ENCODE measurements around the gene ARID3C.
A peak's percentile ranks its signal among the peaks of the same experiment; 100 is the strongest.
"Not testable (repeated sequence)": the region's sequence is repeated elsewhere in the genome, so short reads cannot be mapped to it uniquely, and the experiment has no call there.

ARID3C gene

DNA sequence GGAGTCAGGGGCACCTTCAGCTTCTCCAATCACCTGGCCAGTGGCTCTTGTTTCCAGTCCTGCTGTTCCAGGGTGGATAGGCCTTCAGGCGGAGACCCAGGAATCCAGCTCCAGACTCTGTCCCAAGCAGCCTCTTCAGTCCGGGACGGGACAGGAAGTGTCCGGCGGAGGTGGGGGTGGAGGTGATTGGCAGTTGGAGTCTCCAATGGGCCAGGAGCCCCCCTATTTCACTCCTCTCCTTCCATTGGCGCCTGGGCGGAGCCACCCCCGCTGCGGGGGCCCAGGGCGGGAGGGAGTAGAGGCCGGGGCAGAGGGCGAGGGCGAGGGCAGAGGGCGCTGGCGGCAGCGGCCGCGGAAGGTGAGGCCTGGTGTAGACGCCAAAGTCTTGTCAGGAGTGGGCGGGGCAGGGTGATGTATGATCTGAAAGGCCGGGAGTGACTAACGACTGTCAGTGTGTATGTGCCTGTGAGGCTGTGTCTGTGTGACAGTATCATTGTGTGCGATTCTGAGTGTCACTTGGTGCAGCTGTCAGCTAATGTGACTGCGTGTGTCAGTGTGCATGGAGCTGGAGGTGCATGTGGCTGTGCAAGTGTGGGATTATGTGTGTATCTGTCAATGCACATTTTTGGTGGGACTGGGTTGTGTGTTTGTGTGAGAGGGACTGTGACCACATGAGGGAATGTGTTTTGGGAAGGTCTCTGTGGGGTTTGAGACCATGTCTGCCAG, 23.2 kb upstream of the ARID3C start, which contains the start of gene IL11RA:
IL11RA (plus strand) TSS at position 310 of the 726 bp plus-strand sequence. CDS start 3,033 bp downstream, outside the sequence.
- DNase-seq: peak; percentile 90

DNA sequence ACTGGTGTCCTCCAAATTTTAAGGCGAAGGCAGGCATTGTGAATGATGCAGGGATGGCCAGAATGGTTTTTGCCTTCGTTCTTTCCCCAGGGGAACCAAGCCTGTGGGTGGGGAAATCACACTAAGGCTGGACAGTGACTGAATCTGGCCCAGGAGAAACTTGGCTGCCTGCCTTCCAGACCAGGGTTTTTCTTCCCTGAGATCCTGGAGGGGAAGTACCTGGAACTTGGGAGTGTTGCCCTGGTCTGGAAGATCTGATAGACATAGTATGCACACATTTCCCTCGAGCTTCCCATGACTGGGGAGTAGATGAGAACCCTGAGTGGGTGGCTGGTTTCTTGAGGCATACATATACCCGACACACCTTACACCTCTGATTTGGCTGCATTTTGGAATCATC, 22.5 kb upstream of the ARID3C start:
- DNase-seq: no peak

DNA sequence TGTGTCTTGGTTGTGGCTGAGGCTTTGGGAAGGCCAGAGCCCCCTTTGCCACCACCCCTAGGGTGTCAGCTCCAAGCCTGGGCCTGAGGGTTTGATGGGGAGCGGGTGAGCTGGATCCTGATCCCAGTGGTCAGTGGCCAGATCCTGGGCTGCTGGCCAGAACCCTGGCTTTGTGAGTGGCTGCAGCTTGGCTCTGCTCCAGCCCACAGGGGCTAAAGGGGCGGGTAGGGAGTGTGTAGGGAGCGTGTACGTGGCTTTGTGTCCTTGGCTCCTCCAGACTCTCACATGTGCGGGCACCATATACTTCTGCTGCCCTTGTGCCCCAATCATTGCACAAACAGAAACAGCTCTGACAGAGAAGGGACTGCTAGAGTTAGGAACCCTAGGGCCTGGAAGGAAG, 21.9 kb upstream of the ARID3C start:
- DNase-seq: no peak

DNA sequence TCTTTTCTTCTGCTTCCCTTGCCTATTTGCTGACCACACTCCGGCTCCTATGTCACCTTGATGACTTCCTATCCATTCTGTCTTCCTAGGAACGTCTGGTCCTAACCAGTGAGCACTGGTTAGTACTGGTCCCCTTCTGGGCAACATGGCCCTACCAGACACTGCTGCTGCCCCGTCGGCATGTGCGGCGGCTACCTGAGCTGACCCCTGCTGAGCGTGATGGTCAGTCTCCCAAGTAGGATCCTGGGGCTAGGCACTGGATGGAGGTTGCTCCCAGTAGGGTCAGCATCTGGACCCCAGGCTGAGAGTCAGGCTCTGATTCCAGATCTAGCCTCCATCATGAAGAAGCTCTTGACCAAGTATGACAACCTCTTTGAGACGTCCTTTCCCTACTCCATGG, 19.8 kb upstream of the ARID3C start:
- DNase-seq: no peak

DNA sequence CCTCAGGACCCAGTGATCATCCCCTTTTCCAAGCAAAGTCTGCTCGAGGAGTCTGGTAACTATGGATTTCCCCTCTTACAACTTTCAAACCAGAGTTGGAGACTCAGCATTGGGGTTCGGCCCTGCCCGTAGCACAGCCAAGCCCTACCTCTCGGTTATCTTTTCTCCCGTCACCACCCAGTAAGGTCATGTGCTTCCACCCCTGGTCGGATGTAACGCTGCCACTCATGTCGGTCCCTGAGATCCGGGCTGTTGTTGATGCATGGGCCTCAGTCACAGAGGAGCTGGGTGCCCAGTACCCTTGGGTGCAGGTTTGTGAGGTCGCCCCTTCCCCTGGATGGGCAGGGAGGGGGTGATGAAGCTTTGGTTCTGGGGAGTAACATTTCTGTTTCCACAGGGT, 18.8 kb upstream of the ARID3C start:
- DNase-seq: no peak

DNA sequence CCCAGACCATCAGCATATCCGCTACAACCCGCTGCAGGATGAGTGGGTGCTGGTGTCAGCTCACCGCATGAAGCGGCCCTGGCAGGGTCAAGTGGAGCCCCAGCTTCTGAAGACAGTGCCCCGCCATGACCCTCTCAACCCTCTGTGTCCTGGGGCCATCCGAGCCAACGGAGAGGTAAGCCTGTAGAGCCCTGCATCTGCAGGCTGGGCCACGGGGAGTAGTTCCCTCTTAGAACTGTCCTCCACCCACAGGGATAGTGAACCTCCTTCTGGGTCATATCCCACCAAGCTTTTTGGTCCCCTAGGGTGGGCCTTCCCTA, 18.2 kb upstream of the ARID3C start:
- DNase-seq: no peak

DNA sequence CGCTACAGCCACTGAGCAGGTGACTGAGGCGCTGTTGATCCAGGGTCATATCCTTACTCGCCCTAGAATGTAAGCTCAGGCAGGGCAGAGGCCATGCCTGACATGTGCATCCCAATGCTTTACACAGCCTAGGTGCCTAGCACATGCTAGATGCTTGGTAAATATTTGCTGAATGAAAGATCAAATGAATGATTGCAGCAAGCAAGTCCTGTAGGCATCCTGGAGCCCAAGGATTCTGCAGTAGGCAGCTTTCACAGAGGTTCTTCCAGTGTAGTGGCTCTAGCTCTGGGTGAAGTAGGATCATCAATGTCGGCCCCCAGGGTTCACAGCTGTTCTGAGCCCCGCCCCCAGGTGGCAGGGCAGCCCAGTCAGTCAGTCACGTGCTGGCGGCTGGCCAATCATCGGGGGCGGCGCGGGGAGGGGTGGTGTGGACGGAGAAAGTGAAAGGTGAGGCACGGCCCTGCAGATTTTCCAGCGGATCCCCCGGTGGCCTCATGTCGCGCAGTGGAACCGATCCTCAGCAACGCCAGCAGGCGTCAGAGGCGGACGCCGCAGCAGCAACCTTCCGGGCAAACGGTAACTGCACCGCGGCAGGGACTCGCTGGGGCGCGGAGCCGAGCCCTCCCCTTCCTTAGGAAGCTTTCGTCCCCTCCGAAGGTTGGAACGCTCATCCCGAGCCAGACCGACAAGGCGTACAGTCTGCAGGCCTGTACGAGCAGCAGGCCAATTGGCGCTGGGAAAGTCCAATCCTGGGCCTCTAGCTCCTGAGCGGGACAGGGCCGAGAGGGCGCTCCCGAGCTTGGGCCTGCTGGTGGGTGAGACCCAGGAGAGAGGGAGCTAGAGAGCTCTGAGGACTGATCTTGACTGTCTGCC, 17.6 kb upstream of the ARID3C start, which contains the start of gene GALT:
GALT (plus strand) TSS at position 465 of the 873 bp plus-strand sequence; CDS start at position 495, 30 bp downstream.
- DNase-seq: peak; percentile 96

DNA sequence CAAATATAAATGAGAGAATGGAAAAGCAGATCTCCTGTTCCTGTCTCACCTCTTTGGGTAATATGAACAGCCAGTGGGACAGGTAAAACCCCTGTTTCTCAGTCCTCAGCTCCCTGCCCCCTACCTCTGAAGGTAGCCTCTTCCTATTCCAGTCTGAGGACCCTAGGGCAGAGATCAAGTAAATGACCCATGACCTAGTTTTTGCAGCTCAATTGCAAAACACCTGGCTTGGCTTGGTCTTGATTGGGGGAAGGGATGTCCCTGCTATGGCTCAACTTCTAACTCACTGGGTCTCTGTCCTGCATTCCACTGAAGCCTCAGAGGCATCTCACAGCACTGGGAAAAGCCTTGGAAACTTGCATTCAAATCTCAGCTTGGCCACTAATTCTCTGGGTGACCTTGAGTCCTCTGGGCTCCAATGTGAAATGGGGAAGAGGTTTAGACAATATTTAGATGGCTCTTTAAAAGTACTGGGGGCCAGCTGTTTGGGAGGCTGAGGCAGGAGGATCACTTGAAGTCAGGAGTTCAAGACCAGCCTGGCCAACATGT, 16.0 kb upstream of the ARID3C start:
- DNase-seq: no peak

DNA sequence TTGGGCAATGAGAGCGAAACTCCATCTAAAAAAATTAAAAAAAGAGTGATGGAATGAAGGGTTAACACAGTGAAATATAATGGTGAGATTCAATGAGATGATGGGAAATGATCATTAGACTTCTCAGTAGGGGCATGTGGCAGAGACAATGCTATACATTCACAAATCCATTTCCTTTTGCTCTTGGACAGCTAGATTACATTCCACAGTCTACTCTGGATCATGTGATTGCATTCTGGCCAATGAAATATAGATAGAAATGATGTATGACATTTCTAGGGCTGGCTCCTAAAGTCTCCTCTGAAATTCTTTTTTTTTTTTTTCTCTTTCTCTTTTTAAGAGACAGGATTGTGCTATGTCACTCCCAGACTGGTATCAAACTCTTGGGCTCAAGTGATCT, 13.8 kb upstream of the ARID3C start:
- no peak for DNase-seq

DNA sequence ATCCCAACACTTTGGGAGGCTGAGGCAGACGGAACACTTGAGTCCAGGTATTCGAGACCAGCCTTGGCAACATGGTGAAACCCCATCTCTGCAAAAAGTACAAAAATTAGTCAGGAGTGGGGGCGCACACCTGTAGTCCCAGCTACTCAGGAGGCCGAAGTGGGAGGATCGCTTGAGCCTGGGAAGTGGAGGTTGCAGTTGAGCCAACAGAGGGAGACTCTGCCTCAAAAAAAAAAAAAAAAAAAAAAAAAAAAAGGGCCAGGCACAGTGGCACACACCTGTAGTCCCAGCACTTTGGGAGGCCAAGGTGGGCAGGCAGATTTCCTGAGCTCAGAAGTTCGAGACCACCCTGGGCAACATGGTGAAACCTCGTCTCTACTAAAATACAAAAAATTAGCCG, 10.5 kb upstream of the ARID3C start:
- not testable (repeated sequence) for DNase-seq

DNA sequence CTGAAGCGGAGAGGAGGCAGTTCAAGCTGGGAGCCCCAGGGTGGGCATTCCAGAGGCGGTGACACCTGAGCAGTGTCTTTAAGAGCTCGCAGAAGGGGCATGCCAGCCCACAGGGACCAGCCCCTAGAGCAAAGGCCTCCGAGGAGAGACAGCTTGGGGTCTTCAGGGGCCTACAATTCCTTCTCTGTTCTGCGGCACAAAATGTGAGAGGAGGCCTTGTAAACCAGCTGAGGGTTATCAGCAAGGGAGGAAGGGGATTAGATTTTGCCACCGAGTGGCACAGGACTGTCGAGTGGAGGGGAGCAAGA, 9.2 kb upstream of the ARID3C start:
- DNase-seq: no peak

DNA sequence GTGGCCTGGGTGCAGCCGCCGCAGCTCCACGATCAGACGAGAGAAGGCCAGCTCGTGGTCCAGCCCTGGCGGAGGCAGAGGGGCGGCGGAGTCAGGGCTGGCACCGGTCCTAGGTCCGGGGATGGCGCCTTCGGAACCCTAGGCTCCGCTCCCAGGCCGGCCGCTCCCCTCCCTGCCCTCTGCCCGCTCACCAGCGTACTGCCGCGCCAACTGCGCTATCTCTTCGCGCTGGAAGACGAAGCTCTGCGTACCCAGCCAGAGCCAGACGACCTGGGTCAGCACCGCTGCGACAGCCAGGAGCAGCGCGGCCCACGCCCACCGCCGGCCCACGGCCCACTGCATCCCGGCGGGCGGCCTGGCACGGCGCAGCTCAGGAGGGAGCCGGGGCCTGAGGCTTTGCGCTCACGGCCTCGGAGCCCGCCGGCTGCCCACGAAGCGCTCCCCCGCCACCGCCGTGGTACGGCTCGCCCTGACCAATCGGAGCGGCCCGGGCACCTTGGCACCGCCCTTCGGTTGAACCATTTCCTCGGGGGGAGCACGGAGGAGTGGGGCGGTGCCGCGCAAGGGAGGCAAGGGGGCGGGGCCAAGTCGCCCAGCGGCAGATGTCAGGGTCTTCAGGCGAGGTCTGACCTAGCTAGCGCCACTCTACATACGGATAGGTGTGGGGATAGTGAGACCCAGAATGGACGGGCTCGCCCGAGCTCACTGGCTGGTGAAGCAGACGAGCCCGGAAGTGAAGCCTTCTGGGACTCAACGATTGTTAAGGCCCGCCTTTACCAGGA, 8.7 kb upstream of the ARID3C start, which contains the start of gene SIGMAR1:
SIGMAR1 (minus strand) TSS at position 432 of the 782 bp plus-strand sequence; CDS start at position 342, 90 bp downstream.
- DNase-seq: peak; percentile 97

DNA sequence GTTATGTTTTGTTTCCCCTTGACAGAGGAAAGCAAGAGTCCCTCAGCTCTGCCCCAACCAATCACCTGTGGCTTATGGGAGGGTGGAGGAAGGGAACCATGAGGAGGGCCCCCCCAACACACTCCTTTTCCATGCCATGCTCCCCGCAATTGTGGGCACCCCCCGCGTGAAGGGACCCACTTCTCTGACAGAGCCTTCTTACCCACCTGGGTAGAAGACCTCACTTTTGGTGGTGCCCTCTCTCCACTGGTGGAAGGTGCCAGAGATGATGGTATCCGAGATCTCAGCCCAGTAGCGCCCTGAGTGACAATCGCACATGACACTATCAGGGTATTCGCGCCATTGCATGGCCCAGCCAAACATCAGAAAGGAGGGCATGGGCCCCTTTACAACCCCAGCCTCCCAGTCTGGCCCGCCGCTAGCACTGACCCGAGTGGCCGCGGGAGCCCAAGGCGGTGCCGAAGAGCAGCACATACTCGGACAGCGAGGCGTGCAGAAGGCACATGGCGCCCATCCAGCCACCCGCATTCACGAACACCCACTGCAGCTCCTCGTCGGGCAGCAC, 8.0 kb upstream of the ARID3C start:
- DNase-seq: no peak

DNA sequence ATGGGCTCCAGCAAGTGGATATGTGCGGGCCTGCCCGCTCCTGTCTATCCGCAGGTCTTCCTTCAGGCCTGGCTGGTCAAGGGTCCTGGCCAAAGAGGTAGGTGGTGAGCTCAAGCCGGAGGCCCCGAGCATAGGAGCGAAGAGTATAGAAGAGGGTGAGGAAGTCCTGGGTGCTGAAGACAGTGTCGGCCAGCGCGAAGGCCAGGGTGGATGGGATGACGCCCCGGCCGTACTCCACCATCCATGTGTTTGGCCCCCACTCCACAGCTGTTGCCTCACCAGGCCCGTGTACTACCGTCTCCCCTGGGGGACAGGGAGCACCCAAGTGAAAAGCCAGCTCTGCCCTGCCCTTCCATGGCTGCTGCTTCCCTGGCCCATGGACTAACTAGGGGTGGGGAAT, 6.7 kb upstream of the ARID3C start:
- no peak for DNase-seq

DNA sequence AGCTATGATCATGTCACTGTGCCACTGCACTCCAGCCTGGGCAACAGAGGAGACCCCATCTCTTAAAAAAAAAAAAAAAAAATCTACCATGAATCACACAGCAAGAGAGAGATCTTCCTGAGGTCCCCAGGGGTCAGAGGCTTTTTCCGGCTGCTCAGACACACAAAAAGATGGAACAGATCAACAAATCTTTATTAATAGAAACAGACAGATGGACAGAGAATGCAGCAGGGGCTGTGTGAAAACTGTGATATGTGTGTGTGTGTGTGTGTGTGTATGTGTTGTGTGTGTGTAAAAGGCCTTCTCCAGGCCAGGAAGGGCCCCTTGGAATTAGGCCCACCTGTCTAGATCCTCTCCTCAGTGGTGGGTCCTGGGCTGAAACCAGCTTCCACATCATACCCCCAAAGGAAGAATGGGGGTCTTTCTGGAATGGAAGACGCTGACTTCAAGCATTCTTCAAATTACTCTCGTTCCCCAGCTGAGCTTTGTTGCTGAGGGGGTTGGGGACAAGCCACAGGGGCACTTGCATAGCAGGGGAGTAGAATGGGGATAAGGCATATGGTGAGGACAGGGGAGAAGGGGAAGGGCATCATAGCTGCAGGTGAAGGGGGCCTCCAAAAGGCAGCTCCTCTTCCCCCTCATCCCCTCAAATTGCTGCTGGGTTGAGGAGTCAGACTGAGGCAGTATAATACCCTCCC, 5.8 kb upstream of the ARID3C start:
- DNase-seq: no peak

DNA sequence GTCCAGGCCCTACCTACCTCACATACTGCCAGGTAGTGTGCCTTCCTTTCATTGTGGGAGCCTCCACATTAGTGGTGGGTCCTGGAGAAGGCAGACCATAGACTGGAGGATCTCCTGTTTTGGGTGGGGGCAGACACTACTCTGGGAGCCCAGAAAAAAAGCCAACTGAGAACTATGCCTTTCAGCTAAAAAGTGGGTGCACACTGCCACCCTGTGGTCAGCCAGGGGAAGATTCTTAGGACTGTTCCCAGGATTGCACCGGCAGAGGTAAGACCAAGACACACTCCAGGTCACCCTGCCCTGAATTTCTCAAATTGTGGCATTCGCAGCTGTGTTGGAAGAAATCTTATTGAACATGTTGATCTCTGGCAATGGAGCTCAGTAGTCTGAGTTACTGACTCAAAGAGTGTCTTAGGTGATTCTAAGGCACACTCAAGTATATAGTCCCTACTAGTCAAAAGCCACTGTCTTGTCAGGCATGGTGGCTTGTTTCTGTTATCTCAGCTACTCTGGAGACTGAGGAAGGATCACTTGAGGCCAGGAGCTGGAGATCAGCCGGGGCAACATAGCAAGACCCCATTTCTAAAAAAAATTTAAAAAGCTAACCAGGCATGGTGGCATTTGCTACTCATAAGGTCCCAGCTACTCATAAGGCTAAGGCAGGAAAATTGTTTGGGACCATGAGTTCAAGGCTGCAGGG, 5.1 kb upstream of the ARID3C start:
- peak; percentile 81 for DNase-seq

DNA sequence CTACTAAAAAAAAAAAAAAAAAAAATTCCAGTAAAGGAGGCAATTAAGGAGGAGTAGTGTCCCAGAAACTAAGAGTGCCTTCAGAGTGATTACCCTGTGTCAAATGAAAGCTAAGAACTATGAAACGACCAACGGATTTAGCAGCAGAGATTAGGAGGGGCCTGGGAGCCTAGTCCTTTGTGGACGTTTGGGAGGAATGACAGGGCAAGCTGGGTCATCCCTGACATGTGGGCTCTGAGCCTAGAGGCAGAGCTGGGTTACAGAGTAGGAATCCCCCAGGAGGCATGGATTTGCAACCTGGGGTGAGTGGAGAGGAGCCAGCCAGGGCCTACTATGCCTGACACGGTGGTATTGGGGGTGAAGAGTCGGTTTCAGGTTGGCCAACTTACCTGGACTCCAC, 4.3 kb upstream of the ARID3C start:
- no peak for DNase-seq

DNA sequence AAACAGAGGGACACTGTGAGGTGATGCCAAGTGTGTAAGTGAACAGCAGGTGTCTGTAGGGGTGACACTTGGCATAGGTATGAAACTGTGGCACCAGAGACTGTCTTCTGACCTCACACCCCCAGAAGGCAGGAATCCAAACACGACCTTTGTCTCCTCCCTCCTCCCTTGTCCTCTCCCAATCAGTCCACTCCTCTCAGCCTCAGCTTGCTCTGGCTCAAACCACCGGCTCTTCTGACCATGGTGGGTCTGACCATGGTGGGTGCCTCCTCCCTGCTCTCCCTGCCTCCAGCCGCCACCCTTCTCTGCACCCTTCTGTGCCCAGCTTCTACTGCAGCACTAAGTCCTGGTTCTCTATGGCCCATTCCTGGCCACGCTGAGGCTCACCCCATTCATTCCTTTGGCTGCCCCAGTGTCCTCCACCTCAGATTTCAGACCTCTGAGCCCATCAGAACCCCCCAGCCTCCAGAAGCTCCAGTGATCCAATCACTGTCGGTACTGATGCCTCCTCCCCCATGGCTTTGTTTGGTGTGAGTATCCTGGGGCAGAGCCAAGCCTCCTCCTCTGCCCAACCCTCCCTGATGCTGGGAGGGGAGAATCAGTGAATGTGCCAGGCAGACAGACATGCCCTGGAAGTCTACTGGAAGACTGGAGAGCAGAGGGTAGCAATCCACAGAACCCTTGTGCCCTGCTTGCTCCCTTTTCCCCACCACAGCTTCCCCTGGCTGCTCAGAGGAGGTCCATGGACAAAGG, 1.7 kb upstream of the ARID3C start:
- DNase-seq: no peak

DNA sequence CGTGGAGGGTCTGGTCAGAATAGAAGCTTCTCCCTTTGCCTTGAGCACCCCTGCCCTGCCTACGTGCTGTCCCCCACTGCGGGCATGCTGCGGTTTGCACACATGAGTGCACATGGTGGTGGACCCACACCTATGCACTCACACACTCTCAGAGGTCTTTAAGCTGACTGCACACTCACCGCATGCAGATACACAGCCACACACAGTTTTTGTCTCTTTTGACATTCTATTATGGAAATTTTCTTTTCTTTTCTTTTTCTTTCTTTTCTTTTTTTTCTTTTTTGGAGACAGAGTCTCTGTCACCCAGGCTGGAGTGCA, 584 bp upstream of the ARID3C start:
- no peak for DNase-seq

DNA sequence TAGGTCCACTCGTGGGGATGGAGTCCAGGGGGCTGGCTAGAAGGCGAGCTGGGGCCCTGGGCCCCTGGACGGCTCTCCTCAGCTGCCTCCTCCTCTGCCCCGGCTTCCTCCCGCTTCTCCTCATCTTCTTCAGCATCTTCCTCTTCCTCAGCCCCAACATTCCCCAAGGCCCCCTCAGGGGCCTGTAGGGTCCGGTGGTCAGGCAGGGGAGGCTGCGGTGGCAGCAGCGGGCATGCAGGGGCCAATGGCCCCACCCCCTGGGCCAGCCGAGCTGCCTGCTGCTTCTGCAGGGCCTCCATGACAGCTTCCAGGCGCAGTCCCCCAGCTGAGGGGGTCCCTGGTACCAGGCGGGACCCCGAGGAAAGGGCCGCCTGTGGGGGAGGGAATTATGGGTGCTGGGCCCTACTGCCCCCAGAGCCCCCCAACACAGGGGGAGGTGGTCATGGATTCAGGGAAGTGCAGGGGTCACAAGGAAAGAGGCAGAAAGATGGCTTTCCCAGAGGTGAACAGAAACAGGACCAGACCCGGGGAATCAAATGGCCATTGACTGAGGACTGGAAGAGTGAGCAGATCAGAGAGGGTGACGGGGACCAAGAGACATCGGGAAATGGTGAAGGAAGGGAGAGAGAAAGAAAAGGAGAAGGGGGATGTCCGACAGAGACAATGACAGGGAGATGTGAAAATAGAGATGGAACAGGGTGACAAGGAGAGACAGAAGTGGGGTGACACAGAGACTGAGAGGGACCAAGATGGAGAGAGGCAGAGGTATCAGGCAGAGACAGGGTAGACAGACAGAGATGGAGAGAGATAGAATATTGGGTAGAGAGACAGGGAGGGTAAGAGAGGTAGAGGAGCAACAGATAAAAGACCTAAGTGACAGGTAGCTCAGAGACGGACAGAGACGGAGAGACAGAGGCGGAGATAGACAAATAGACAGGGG, 880 bp downstream of the ARID3C start:
- no peak for DNase-seq
